HG03159 (cell line): ENCODE measurements around the gene AIMP1.
A peak's percentile ranks its signal among the peaks of the same experiment; 100 is the strongest.

ENCODE experiments used
- ATAC-seq: cut with Tn5 transposase; IDR thresholded peaks from one replicate; pipeline ENCODE4 v1.9.1; 2021; ENCODE audit warnings: mild to moderate bottlenecking, moderate library complexity; ENCODE audit not compliant: unreplicated experiment

The AIMP1 gene

DNA sequence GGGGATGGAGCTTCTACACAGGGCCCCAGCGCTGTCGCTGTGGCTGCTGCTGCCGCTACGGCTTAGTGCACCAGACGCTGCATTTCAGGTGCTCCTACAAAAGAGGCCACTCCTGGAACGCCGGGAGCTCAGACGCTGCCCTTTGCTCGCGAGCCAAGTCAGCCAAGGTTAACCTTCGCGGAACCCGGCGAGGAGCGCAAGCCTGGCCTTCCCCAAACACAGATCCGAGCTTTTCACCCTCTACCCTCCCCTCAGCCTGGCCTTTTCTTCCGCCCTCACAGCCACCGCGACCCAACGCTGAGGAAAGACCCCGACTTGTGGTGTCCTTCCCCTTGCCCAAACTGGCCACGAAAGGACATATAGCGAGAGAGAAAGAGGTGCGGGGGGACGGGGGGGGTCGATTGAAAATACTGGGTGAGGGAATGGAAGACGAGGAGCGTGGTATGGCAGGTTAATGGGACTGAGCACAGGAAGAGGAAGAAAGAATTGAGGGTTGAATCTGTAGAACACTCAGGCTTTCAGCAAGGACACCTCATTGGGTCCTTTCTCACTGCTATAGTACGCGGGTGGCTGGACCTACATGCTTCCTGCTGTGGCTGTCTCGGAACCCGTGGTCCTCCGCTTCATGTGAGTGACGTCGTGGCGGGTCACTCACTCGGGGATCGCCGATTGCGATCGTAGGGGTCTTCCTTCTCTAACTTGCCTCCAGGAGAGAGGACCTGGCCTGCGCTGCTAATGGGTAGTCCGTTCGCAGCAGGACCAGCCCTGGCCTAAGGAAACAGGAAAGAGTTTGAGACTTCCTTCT lies at the start of gene AIMP1, which contains the start of gene TBCK:
TSS of gene AIMP1 (plus strand) at position 583 of the 805 bp plus-strand sequence. CDS start 8,460 bp downstream, outside the sequence.
TSS of gene TBCK (minus strand) at position 242 of the 805 bp plus-strand sequence. CDS start 7,249 bp downstream, outside the sequence.
- peak; percentile 90 for ATAC-seq

DNA sequence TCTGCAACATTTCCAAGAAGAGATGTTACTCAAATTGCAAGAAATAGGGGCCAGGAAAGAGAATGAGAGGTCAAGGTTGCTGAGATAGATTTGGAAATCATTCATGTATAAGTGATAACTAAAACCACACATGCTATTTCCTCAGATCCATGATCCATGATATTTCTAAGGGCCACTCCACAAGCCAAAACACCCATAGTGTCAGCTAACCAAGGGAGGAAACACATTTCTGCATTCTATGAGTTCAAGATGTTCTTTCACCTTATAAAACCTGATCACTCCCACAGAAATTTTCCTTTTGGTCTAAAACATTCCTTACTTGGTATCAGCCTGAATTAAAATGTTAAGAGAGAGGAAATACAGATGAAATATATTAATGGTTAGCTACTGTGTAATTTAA lies 47.6 kb upstream of the AIMP1 start:
- ATAC-seq: no peak

DNA sequence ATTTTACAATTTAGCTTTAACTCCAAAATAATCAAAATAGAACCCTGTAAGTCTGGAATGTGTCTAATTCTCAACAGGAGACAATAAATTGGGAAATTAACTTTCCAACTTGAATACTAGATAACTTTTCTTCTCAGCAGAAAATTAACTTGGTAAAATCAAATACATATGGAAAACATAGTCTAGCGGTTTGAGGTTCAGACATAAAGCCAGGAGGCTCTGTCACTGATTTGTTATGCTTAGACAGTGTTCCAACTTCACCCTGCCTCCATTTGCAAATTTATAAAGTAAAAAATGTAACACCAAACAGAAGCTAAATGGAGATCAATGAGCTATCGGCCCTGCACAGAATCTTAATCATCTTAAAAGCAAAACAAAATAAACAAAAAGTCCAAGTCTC lies 46.6 kb upstream of the AIMP1 start:
- no peak for ATAC-seq

DNA sequence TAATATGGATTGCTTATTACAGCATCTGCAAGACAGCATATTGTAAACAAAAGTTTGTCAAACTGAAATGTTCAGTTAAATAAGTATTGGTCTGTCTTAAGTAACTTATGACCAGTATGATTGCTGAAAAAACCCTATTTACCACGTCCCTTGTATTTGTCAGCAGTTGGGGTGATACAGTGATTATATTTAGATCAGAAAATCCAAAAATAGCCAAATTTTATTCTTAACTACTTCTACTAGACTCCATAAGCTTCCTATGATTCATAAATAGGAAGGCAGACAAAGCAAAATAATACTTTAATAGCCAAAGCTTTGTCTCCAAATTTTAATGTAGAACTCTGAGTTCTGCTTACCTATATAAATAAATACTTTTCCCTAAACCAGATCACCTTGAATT lies 45.6 kb upstream of the AIMP1 start:
- no peak for ATAC-seq

DNA sequence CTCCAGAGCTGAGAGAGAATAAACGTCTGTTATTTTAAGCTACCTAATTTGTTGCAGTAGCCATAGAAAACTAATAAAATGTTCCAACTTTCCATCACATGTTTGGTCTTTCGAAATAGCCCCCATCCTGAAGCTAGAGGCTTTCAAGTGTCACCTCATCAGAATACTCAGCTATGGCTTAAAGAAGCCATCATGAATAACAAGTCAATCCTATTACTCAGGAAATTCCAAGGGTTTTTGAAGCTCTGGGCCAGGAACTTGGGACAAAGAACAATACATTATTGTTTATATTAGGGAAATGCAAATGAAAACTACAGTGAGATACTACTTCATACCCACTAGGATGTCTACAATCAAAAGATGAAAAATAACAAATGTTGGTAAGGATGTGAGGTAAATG lies 42.5 kb upstream of the AIMP1 start:
- no peak for ATAC-seq

DNA sequence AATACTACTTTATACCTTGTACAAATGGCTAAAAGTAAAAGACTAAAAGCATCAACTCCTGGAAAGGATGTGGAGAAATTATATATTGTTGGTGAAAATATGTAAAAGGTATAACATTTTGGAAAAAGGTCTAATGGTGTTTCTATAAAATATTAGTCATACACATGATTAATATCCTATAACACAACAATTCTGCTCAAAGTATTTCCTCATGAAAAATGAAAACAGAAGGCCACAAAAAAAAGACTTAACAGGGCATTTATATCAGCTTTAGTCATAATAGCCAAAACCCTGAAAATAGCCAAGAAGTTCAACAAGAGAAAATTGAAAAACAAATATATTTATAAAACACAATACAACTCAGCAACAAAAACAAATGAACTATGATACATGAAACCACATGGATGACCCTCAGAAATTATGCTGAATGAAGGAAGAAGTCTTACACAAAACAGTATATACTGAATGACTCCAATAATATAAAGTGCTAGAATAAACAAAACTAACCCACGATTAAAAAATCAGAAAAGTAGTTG lies 39.1 kb upstream of the AIMP1 start:
- no peak for ATAC-seq

DNA sequence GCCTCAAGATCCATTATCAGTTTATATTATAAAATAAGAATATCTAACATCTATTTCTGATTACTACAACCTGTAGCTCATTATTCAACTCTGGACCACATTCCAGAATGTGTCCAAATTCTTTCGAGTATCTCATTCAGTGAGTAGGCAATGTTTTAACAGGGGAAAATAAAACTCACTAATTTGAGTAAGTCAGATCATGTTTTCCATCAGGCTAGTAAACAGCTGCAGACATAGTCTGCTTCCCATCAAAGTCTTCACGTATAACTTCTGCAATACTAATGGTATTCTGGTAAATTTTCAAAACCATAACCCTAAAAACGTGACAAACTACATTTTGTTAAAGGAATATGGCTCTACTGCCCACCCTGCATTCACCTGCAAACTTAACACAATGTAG lies 32.1 kb upstream of the AIMP1 start:
- ATAC-seq: no peak

DNA sequence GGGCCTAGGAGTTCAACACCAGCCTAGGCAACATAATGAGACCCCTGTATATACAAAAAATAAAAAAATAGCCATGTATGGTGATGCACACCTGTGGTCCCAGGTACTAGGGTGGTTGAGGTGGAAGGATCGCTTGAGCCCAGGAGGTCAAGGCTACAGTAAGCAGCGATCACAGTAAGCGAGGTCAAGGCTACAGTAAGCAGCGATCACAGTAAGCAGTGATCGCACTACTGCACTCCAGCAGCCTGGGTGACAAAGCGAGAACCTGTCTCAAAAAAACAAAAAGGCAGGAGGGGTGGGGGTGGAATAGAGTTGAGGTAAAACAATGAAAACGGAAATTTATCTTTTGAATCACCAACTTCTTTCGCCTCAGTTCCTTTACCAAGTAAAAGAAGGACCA lies 29.7 kb upstream of the AIMP1 start:
- ATAC-seq: no peak

DNA sequence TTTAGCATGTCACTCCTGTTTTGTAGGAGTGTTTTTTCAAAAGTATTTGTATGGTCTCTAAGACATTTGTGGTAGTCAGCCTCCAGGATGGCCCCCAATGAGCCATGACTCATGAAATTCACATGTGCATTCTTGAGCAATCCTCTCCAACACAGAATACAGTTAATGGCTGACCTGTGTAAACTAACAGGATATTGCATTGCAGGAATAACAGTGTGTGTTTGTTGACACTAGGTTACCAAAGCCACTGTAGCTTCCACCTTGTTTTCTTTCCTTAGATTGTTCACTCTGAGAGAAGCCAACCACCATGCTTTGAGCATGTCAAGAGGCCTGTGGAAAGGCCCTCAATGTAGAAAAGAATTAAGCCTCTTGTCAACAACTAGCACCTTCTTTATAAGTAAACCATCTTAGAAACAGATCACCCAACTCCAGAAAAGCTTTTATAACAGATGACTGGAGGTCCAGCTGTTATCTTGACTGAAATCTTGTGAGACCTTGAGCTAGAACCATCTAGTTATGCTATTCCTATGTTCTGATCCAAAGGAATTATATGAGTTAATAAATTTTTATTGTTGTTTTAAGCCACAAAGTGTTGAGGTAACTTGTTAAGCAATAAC lies 28.9 kb upstream of the AIMP1 start:
- ATAC-seq: no peak

DNA sequence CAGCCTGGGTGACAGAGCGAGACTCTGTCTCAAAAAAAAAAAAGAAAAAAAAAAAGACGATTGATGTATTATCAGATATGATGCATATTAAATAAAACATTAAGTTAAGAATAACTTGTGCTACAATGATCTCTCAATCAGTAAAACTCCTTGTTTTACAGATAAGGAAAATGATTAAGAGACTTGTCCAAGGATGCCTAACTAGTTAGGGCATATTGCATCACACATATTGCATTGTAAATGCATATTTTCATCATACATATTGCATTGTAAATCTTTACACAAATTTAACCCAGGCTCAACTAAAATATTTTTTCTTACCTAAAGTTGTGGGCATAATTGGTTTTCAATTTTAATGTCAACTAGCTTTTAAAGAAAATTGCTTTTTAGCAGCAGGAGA lies 26.6 kb upstream of the AIMP1 start:
- ATAC-seq: no peak

DNA sequence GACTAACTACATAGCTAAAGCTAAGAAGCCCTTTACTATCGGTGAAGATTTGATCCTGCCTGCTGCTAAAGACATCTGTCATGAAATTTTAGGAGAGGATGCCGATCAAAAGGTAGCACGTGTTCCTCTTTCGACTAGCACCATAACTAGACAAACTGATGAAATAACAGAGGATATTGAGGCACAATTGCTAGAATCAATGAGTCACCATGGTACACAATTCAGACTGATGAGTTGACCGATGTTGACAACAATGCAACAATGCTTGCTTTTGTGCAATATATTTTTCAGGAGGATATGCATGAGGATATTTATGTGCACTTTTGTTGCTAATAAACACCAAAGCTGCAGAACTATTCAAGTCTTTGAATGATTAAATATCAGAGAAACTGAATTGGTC lies 24.7 kb upstream of the AIMP1 start:
- no peak for ATAC-seq

DNA sequence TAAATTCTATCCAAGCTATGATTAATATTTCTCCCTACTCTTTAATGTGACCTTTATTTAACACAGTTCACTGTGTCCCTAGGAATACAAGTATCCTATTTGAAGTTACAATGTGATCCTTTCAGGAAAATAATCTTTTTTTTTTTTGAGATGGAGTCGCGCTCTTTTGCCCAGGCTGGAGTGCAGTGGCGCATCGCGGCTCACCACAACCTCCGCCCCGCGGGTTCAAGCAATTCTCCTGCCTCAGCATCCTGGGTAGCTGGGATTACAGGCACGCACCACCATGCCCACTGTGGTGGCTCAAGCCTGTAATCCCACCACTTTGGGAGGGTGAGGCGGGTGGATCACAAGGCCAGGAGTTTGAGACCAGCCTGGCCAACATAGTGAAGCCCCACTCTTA lies 22.3 kb upstream of the AIMP1 start:
- no peak for ATAC-seq

DNA sequence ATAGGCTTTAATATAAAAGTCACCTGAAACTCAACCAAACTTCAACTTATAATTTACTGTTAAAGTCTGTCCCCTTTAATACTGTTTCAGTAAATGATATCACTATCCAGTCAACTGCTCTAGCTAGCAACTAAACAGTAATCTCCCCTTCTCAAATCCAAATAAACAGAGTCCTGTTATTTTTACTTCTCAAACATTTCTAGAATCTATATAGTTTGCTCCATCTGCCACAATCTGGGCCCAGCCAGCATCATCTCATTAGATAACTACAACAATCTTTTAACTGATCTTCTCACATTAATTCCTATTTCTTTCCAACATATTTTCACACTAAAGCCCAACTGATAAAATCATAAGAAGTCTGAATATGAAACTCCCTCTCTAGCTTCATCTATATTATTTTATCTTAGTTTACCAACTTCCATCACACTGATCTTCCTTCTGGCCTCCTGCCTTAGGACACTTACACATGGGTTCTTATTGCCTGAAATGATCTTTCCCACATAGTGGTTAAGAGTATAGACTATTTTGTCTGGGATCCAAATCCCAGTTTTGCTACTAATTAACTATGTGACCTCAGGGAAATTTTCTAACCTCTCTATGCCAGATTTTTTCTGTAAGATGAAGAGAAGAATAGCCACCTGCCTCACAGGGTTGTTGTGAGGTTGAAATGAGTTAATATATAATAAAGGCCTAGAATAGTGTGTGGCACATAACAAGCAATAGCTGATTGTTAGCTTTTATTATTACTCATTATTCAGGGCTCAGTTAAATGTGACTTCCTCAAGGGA lies 18.9 kb upstream of the AIMP1 start:
- no peak for ATAC-seq

DNA sequence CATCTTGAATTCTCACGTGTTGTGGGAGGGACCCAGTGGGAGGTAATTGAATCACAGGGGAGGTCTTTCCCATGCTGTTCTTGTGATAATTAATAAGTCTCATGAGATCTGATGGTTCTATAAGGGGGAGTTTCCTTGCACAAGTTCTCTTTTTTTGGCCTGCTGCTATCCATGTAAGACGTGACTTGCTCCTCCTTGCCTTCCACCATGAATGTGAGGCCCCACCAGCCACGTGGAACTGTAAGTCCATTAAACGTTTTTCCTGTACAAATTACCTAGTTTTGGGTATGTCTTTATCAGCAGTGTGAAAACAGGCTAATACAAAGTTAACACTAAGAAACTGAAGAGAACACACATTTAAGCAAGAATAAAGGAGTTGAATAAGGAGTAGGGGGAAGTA lies 16.4 kb upstream of the AIMP1 start:
- ATAC-seq: no peak

DNA sequence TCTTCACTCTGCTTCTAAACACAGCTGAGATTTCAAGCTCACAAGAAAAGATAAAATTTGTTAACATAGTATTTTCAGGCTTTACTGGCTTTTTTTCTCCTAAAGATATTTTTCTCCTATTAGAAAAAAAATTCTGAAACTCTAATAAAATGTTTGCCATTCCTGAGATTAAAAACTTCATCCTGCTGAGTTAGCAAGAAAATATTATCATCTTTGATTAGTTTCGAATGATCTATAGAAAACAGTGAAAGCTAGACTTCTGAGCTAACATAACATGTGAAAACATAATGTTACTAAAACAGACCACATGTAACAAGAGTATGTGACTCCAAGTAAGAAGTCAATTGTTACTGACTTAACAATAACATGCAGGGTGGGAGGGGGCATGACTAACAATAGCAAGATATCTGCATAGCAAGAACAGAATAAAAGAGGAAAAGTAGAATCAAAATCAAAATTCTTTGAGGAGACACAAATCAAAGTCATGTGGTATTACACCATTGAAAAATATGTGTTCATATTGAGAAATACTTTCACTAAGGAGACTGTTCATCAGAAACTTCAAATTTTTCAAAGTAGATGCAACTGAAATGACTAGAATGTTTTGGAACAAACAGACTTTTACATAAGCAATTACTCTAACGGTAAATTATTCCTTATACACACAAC lies 14.8 kb upstream of the AIMP1 start:
- no peak for ATAC-seq

DNA sequence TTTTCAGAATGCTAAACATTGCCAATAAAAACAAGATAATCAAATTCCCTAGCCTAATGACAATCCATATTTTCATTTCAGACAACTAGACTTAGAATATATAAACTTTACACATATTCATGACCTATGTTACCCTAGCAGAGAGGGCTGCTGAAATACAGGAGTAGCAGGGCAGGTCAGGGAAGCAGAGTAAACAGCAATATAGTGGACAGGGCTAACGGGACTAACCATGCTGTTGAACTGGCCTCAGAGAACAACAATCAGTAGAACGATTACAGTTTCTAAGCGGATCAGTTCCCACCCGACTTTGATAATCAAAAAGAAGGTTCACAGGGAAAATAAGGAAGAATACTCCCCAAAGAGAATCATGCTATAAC lies 14.3 kb upstream of the AIMP1 start:
- ATAC-seq: no peak

DNA sequence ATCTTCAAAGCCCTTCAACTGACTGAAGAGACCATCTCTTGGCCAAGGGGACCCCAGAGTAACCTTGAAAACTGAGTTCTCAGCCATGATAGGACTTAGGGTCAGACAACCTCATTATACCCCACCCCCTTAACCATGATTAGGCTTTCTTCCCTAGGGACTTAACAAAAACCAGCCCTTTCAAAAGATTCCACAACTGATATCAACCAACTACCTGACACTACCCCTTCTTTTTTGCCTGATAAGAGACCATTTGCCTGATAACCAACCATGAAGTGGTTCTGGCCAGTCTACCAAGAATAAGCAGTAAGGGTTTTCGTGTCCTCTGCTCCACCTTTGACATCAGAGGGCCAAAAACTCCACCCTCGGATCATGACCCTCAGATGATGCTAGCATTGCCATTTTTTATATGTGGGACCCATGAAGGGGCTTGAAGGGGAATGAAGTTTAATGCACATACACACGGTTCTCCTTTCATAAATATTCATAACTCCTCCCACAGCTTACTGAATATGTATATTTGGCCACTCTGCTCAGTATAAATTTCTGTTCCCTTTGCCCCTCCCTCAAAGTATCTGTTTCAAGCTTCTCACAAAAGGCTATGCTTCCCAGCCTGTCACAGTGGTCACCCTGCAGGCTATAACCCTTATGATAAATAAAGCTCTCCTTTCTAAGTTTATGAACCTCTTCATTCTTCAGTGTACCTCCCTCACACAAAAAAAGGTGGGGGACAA lies 12.6 kb upstream of the AIMP1 start:
- ATAC-seq: no peak

DNA sequence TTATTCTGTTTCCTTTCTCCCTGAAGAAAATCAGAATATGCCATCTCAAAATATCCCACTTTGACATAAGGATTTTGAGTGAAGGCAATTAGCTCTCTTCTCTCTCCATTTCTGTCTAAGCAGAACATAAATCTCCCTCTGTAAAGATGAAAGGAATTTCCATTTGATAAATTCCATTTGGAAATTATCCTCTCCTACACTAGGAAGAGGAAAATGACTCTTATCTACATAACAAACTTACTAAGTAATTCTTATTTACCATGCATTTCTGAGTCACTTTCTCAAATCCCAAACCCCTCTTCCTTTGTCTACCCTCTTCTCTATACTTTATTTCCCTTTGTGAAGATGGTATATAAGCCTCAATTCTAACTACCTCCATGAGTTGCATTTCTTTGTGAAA lies 11.7 kb upstream of the AIMP1 start:
- ATAC-seq: no peak

DNA sequence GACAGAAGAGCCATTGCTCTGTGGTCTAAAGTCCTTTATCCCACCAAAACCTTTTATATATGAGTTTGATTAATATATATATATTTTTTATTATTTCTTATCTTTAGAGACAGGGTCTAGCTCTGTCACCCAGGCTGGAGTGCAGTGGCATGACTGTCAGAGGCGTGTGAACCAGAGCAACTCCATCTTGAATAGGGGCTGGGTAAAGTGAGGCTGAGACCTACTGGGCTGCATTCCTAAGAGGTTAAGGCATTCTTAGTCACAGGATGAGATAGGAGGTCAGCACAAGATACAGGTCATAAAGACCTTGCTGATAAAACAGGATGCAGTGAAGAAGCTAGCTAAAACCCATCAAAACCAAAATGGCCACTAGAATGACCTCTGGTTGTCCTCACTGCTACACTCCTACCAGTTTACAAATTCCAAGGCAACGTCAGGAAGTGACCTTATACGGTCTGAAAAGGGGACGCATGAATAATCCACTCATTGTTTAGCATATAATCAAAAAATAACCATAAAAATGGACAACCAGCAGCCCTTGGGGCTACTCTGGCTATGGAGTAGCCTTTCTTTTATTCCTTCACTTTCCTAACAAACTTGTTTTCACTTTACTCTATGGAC lies 10.8 kb upstream of the AIMP1 start:
- no peak for ATAC-seq

DNA sequence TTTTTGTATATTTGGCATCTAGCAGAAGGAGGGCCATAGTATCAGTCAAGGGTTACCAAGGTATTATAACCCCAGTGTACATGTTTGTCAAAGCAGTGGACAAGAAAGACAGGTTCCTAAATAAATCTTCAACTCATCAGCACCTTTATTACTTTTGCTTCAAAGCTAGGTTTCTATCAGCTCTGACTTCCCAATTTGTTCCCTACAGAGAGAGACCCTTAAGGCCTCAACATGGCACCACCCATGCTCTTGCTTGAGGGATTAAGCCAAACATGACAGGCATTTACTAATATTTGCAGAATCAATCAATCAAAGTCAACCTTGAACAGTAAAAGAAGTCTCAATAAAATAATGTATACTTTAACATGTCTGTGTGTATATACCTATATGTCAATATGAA lies 9.8 kb upstream of the AIMP1 start:
- ATAC-seq: no peak
